DOHH2 (cell line): ENCODE measurements around the gene PPFIA2.

Experiments used
- H3F3A ChIP-seq: fragments of 200-600 bp; sonication (generic), shearing (Covaris generic); 2 replicates; pipeline ENCODE4 v1.6.0; 2016; ENCODE audit warnings: antibody characterized with exemption, mild to moderate bottlenecking; ENCODE audit not compliant: control insufficient read depth, insufficient read depth
- H3K27ac ChIP-seq: fragments of 200-600 bp; sonication (generic); 2 replicates; pipeline ENCODE4 v1.5.1; 2014; ENCODE audit warnings: low read depth, mild to moderate bottlenecking, low read length, moderate library complexity
- H3K27me3 ChIP-seq: fragments of 200-600 bp; sonication (generic); 2 replicates; pipeline ENCODE4 v1.6.1; 2014; ENCODE audit warnings: mild to moderate bottlenecking, low read length, mixed read lengths; ENCODE audit not compliant: control insufficient read depth
- H3K36me3 ChIP-seq: fragments of 200-600 bp; sonication (generic); 2 replicates; pipeline ENCODE4 v1.6.1; 2014; ENCODE audit warnings: mild to moderate bottlenecking, low read length, moderate library complexity, mixed read lengths; ENCODE audit not compliant: control insufficient read depth
- H3K4me1 ChIP-seq: fragments of 200-600 bp; sonication (generic); 2 replicates; pipeline ENCODE4 v1.6.1; 2014; ENCODE audit warnings: mild to moderate bottlenecking, low read length, mixed read lengths; ENCODE audit not compliant: control insufficient read depth
- H3K4me2 ChIP-seq: fragments of 200-600 bp; sonication (generic); 2 replicates; pipeline ENCODE4 v1.6.0; 2014; ENCODE audit warnings: mild to moderate bottlenecking, low read length, moderate library complexity
- H3K4me3 ChIP-seq: fragments of 200-600 bp; sonication (generic); 2 replicates; pipeline ENCODE4 v1.5.1; 2014; ENCODE audit warnings: mild to moderate bottlenecking, low read length, mixed read lengths
- H3K79me2 ChIP-seq: fragments of 200-600 bp; sonication (generic); 2 replicates; pipeline ENCODE4 v1.6.1; 2014; ENCODE audit warnings: mild to moderate bottlenecking, low read length, mixed read lengths; ENCODE audit not compliant: control insufficient read depth
- H3K9me2 ChIP-seq: fragments of 200-600 bp; sonication (generic); replicated peaks from 2 replicates; pipeline ENCODE4 v1.6.1; 2014; ENCODE audit warnings: mild to moderate bottlenecking, low read length, mixed read lengths; ENCODE audit not compliant: control insufficient read depth
- H3K9me3 ChIP-seq: fragments of 200-600 bp; sonication (generic); 2 replicates; pipeline ENCODE4 v1.6.1; 2014; ENCODE audit warnings: antibody characterized with exemption, low read length, mixed read lengths; ENCODE audit not compliant: control insufficient read depth, insufficient read depth
- H4K20me1 ChIP-seq: fragments of 200-600 bp; sonication (generic); 2 replicates; pipeline ENCODE4 v1.6.0; 2014; ENCODE audit warnings: low read depth, mild to moderate bottlenecking, antibody characterized with exemption, low read length, moderate library complexity; ENCODE audit not compliant: control insufficient read depth, insufficient read depth
- CTCF ChIP-seq: fragments of 200-600 bp; sonication (generic); IDR thresholded peaks from one replicate; pipeline ENCODE4 v1.5.1; 2014; ENCODE audit warnings: antibody characterized with exemption, mild to moderate bottlenecking, low read depth, low read length; ENCODE audit not compliant: poor library complexity, severe bottlenecking
- EZH2phosphoT487 ChIP-seq: fragments of 200-600 bp; sonication (generic); IDR thresholded peaks from 2 replicates; pipeline ENCODE4 v1.6.1; 2017; ENCODE audit warnings: borderline replicate concordance, mild to moderate bottlenecking, antibody characterized with exemption, low read length, moderate library complexity, mixed read lengths

Gene PPFIA2

GRCh38 chr12:81208187-81208911, 550.8 kb downstream of the PPFIA2 start:
- no peaks in the 10 kb centered on the region for H3K79me2 ChIP-seq
- H3K4me3 ChIP-seq, result no peak overlapping the region
- H3K9me2 ChIP-seq, result no peaks in the 10 kb centered on the region
- H3K27ac ChIP-seq, result no peak overlapping the region
- TF ChIP-seq CTCF (no peak), EZH2phosphoT487 (no peak)
- no peaks in the 10 kb centered on the region for H3K9me3 ChIP-seq
- no peaks in the 10 kb centered on the region for H3F3A ChIP-seq
- no peaks in the 10 kb centered on the region for H3K36me3 ChIP-seq
- no peaks in the 10 kb centered on the region for H4K20me1 ChIP-seq
- no peaks in the 10 kb centered on the region for H3K27me3 ChIP-seq
- H3K4me2 ChIP-seq, result no peak overlapping the region
- no peaks in the 10 kb centered on the region for H3K4me1 ChIP-seq
